Lung (tissue), 12 donors: ENCODE data around the gene MYO5B. TPM values are rescaled to one million over a fixed set of nuclear protein-coding genes. Genes with fewer than 3 reads are reported as not detected.
A peak's percentile ranks its signal among the peaks of the same experiment; 100 is the strongest.

Source experiments
- ATAC-seq: fragments of 200-7000 bp; cut with Tn5 transposase; one replicate; pipeline ENCODE4 v1.9.1; 2020; ENCODE audit warnings: moderate number of reproducible peaks; ENCODE audit not compliant: insufficient read depth, low FRiP score
- DNase-seq, 3 donors: peaks; one replicate each; pipeline ENCODE4 v3.0.0-alpha.2; 2013 to 2017
- H3K27ac ChIP-seq, 2 donors: one replicate each; pipeline ENCODE4 v1.5.1; 2013; ENCODE audit warnings: mild to moderate bottlenecking in 2 of 2, moderate library complexity in 2 of 2, control low read depth in 1 of 2, inconsistent platforms in 1 of 2, low read depth in 1 of 2, low read length in 1 of 2
- H3K27me3 ChIP-seq, 3 donors: one replicate each; pipeline ENCODE4 v1.5.1; 2013; ENCODE audit warnings: low read length in 2 of 3; ENCODE audit not compliant: control insufficient read depth in 3 of 3, insufficient read depth in 3 of 3
- H3K36me3 ChIP-seq, 4 donors: one replicate each; pipeline ENCODE4 v1.5.1; 2013; ENCODE audit warnings: low read length in 4 of 4, mild to moderate bottlenecking in 1 of 4, moderate library complexity in 1 of 4; ENCODE audit not compliant: control insufficient read depth in 4 of 4, insufficient read depth in 4 of 4
- H3K4me1 ChIP-seq, 5 donors: one replicate each; pipeline ENCODE4 v1.5.1; 2013; ENCODE audit warnings: low read length in 5 of 5, mild to moderate bottlenecking in 2 of 5, moderate library complexity in 1 of 5; ENCODE audit not compliant: control insufficient read depth in 5 of 5, insufficient read depth in 5 of 5
- H3K4me3 ChIP-seq: one replicate; pipeline ENCODE4 v1.5.1; 2013; ENCODE audit warnings: mild to moderate bottlenecking, control low read depth, moderate library complexity
- H3K9ac ChIP-seq, 2 donors: one replicate each; pipeline ENCODE4 v1.5.1; 2013; ENCODE audit warnings: low read length in 2 of 2, control low read depth in 1 of 2; ENCODE audit not compliant: insufficient read depth in 1 of 2
- H3K9me3 ChIP-seq, 4 donors: one replicate each; pipeline ENCODE4 v1.5.1; 2013; ENCODE audit warnings: low read length in 3 of 4, mild to moderate bottlenecking in 1 of 4, moderate library complexity in 1 of 4; ENCODE audit not compliant: control insufficient read depth in 4 of 4, insufficient read depth in 3 of 4
- WGBS, 2 donors: extraction: QIAGEN DNeasy Blood & Tissue Kit; methylation state at CpG; one replicate each; pipeline ENCODE4 v1.1.7; 2013; 5-methylcytosine and 5-hydroxymethylcytosine counted together
- polyA plus RNA-seq, 2 donors: library from polyadenylated mRNA; stranded (reverse); fragments of 200-250 nt; gene quantifications; one replicate each; pipeline ENCODE4 v1.2.1, GENCODE V29; 2013
- total RNA-seq, 2 donors: library from RNA; depleted of rRNA in 1 of 2; stranded (reverse); fragments of >200 nt in 1 of 2; gene quantifications; one replicate each; pipeline ENCODE4 v1.2.1, GENCODE V29; 2014 to 2021
- TF ChIP-seq, protein P1 (sequence below): IDR thresholded peaks from 2 replicates; pipeline ENCODE4 v1.5.1; 2012; ENCODE audit warnings: mild to moderate bottlenecking; ENCODE audit errors: control extremely low read depth, extremely low read depth
- donor health status: control.
- donor health status: control.
- donor health status: Bipolar disorder and iron deficiency.
- donor health status: healthy.
- donor health status: DM: yes; HTN: yes; CAD: no.

Gene MYO5B
- total and polyA plus RNA-seq, 4 donors: 9.7 to 25.6 (median 19.7) TPM

DNA sequence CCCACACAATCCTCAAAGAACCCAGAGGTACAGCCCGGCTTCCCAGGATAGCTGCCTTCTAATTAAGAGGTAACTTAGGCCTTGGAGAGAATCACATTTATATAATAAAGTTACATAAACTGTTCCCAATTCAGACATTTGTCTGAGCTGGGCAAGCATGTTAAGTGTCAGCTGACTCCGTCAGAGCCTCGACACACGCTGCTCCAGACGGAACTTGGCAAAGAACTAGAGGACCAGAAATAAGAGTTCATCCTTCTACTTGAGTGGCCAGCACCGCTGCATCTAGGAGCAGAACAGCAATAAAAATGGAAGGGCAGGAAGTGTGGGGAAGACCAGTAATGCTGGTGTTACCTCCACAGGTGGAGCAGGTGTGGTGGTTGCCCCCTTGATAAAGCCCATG is 80.5 kb downstream of the MYO5B start:
- Histone ChIP-seq H3K27me3 (no peaks in the 10 kb centered on the region), H3K27ac (peak overlapping the region in 1 of 2 donors; percentile 65), H3K36me3 (no peaks in the 10 kb centered on the region), H3K4me3 (no peak overlapping the region), H3K9ac (no peak overlapping the region), H3K9me3 (no peaks in the 10 kb centered on the region), H3K4me1 (peaks cover 0 to 6% (median 0%) of the 10 kb centered on the region in 5 donors)
- whole genome bisulfite sequencing, 2 donors: 51 to 78% methylated on average over 6 of the region's 6 CpGs
- DNase-seq: no peak
- ATAC-seq: no peak
- TF ChIP-seq, protein P1, sequence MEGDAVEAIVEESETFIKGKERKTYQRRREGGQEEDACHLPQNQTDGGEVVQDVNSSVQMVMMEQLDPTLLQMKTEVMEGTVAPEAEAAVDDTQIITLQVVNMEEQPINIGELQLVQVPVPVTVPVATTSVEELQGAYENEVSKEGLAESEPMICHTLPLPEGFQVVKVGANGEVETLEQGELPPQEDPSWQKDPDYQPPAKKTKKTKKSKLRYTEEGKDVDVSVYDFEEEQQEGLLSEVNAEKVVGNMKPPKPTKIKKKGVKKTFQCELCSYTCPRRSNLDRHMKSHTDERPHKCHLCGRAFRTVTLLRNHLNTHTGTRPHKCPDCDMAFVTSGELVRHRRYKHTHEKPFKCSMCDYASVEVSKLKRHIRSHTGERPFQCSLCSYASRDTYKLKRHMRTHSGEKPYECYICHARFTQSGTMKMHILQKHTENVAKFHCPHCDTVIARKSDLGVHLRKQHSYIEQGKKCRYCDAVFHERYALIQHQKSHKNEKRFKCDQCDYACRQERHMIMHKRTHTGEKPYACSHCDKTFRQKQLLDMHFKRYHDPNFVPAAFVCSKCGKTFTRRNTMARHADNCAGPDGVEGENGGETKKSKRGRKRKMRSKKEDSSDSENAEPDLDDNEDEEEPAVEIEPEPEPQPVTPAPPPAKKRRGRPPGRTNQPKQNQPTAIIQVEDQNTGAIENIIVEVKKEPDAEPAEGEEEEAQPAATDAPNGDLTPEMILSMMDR: no peak

GRCh38 chr18:50113726-50114125 is 81.2 kb downstream of the MYO5B start:
- TF ChIP-seq, protein P1: no peak
- H3K36me3 ChIP-seq: no peaks in the 10 kb centered on the region
- no peak for ATAC-seq
- peaks cover 0 to 6% (median 0%) of the 10 kb centered on the region in 5 donors for H3K4me1 ChIP-seq
- H3K4me3 ChIP-seq: no peak overlapping the region
- DNase-seq: no peak
- H3K27ac ChIP-seq: no peak overlapping the region
- H3K27me3 ChIP-seq: no peaks in the 10 kb centered on the region
- H3K9me3 ChIP-seq: no peaks in the 10 kb centered on the region
- no peak overlapping the region for H3K9ac ChIP-seq
- 49 to 78% methylated on average over 2 of the region's 2 CpGs for WGBS, 2 donors

DNA sequence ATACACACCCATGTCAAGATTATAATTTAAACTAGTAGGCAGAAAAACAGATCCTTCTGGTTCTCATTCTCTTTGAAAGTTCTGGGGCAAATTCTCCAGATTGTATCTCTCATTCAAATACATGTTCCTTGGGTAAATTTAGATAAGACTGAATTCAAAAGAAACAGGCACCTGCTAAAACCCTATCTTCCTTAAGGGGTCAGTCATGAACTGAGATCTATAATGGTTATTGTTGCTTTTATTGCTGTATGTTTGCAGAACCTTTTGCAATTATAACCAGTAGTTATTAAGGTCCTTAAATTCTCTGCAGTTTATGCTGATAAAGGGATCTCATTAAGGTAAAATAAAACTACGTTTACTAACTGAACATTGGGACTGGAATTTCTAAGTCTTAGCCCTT is 83.5 kb downstream of the MYO5B start:
- TF ChIP-seq, protein P1: no peak
- H3K9me3 ChIP-seq: no peaks in the 10 kb centered on the region
- peaks cover 0 to 8% (median 0%) of the 10 kb centered on the region in 5 donors for H3K4me1 ChIP-seq
- DNase-seq (peak in 1 of 3 donors; percentile 13), ATAC-seq (no peak)
- H3K27me3 ChIP-seq: no peaks in the 10 kb centered on the region
- H3K9ac ChIP-seq: no peak overlapping the region
- no peak overlapping the region for H3K27ac ChIP-seq
- no peak overlapping the region for H3K4me3 ChIP-seq
- H3K36me3 ChIP-seq: no peaks in the 10 kb centered on the region
- 64 to 94% methylated on average over 1 of the region's 1 CpG for WGBS, 2 donors

DNA sequence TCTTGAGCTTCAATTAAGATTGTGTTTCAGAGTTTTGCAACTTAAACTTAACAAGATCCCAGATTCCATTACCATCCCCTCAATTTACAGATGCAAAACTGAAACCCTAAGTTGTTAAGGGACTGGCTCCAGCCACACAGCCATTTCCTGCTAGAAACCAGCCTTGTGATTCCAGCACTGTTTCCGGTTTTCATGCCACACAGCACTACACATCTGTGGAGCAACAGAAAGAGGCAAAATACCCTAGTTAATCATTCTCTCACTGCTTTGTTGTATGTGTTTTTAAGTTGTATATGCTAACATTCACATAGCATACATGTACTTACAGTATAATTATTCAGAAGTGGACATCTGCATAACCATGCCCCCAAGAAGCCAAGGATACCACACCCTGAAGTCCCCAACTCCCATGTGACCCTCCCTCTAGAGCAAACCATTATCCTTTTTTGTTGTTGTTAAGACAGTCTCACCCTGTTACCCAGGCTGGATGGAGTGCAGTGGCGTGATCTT is 87.4 kb downstream of the MYO5B start:
- no peaks in the 10 kb centered on the region for H3K36me3 ChIP-seq
- no peaks in the 10 kb centered on the region for H3K27me3 ChIP-seq
- H3K4me3 ChIP-seq: no peak overlapping the region
- DNase-seq (no peak), ATAC-seq (no peak)
- TF ChIP-seq, protein P1: no peak
- H3K9me3 ChIP-seq: no peaks in the 10 kb centered on the region
- H3K27ac ChIP-seq: no peak overlapping the region
- H3K9ac ChIP-seq: no peak overlapping the region
- WGBS, 2 donors: 82 to 85% methylated on average over 2 of the region's 2 CpGs
- peaks cover 0 to 1% (median 0%) of the 10 kb centered on the region in 5 donors for H3K4me1 ChIP-seq
